ENCODE measurements around the gene MORN1. TPM values are rescaled to one million over a fixed set of nuclear protein-coding genes. Genes with fewer than 3 reads are reported as not detected.
A peak's percentile ranks its signal among the peaks of the same experiment; 100 is the strongest.
"Not testable (repeated sequence)": the region's sequence is repeated elsewhere in the genome, so short reads cannot be mapped to it uniquely, and the experiment has no call there.

Gene MORN1
- total RNA-seq, 4 donors from 2014 or later: 4.9 to 21.5 (median 15.9) TPM

- Histone ChIP-seq H3K4me3 (no peak overlapping the region), H3K27me3 (no peaks in the 10 kb centered on the region), H3K9me3 (no peaks in the 10 kb centered on the region), H3K4me1 (peaks cover 0 to 62% (median 27%) of the 10 kb centered on the region in 4 donors), H3K27ac (no peak overlapping the region), H3K36me3 (no peaks in the 10 kb centered on the region)
- DNase-seq: no peak
- TF ChIP-seq POLR2A (IDR thresholded peaks at IDR 0.05) (no peak), CTCF (IDR thresholded peaks at IDR 0.05) (no peak)
Observed at GRCh38 chr1:2297246-2298011, 93.9 kb downstream of the MORN1 start.

- Histone ChIP-seq H3K36me3 (no peaks in the 10 kb centered on the region), H3K27me3 (no peaks in the 10 kb centered on the region), H3K4me1 (peaks cover 0 to 65% (median 27%) of the 10 kb centered on the region in 4 donors), H3K4me3 (no peak overlapping the region), H3K9me3 (no peaks in the 10 kb centered on the region), H3K27ac (peak overlapping the region in 1 of 4 donors; percentile 19)
- TF ChIP-seq POLR2A (IDR thresholded peaks at IDR 0.05) (no peak), CTCF (IDR thresholded peaks at IDR 0.05) (no peak)
- no peak for DNase-seq
Observed at GRCh38 chr1:2296614-2297013, 94.7 kb downstream of the MORN1 start.

- H3K27me3 ChIP-seq, H3K36me3 ChIP-seq, H3K4me3 ChIP-seq, H3K9me3 ChIP-seq, DNase-seq: not testable (repeated sequence)
- Histone ChIP-seq H3K4me1 (peaks cover 0 to 65% (median 24%) of the 10 kb centered on the region in 4 donors), H3K27ac (peak overlapping the region in 1 of 4 donors; percentile 19)
Observed at GRCh38 chr1:2296211-2296610, 95.1 kb downstream of the MORN1 start.

- Histone ChIP-seq H3K4me3 (no peak overlapping the region), H3K9me3 (no peaks in the 10 kb centered on the region), H3K4me1 (peaks cover 0 to 64% (median 23%) of the 10 kb centered on the region in 4 donors), H3K27ac (no peak overlapping the region), H3K27me3 (no peaks in the 10 kb centered on the region), H3K36me3 (no peaks in the 10 kb centered on the region)
- no peak for DNase-seq
- TF ChIP-seq POLR2A (IDR thresholded peaks at IDR 0.05) (no peak), CTCF (IDR thresholded peaks at IDR 0.05) (no peak)
Observed at GRCh38 chr1:2295526-2295925, 95.8 kb downstream of the MORN1 start.

GRCh38 chr1:2294725-2295078, 96.7 kb downstream of the MORN1 start:
- no peaks in the 10 kb centered on the region for H3K36me3 ChIP-seq
- H3K9me3 ChIP-seq: no peaks in the 10 kb centered on the region
- no peak for DNase-seq
- no peak for TF ChIP-seq POLR2A (IDR thresholded peaks at IDR 0.05)
- no peak for TF ChIP-seq CTCF (IDR thresholded peaks at IDR 0.05)
- no peak overlapping the region for H3K4me3 ChIP-seq
- H3K27ac ChIP-seq: peak overlapping the region in 1 of 4 donors; percentile 20
- no peaks in the 10 kb centered on the region for H3K27me3 ChIP-seq
- H3K4me1 ChIP-seq: peaks cover 3 to 64% (median 25%) of the 10 kb centered on the region in 4 donors

- no peaks in the 10 kb centered on the region for H3K27me3 ChIP-seq
- TF ChIP-seq POLR2A (IDR thresholded peaks at IDR 0.05): no peak
- TF ChIP-seq CTCF (IDR thresholded peaks at IDR 0.05): no peak
- DNase-seq: no peak
- no peaks in the 10 kb centered on the region for H3K36me3 ChIP-seq
- H3K27ac ChIP-seq: peak overlapping the region in 2 of 4 donors; percentile 20 to 30
- no peak overlapping the region for H3K4me3 ChIP-seq
- H3K4me1 ChIP-seq: peaks cover 3 to 64% (median 25%) of the 10 kb centered on the region in 4 donors
- no peaks in the 10 kb centered on the region for H3K9me3 ChIP-seq
Observed at GRCh38 chr1:2294033-2294724, 97.2 kb downstream of the MORN1 start.
